ENCODE data around the gene CYP3A5. TPM values are rescaled to one million over a fixed set of nuclear protein-coding genes. Genes with fewer than 3 reads are reported as not detected.

CYP3A5 gene
- total and polyA plus RNA-seq, 9 of the 15 experiments (the other 6 are each of a cell fraction or from before 2014, with no cell fraction given), result 0.73 to 2.8 (median 1.5) TPM

DNA sequence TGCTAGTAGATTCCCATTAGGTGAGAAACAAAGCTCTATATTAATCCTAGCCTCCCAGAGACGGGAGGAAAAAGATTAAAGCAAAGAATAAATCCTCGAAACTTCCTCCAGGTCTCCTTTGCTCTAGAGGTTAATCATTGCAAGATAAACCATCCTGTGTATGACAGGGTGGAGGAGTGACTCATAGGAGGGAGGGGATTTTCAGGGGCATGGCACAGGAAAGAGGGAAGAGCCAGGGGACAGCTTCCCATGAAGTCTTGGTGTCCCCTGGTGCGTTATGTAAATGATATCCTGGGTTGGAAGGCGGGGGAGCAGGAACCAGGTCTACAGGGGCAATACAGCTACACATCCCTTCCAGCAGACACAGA is 780 bp downstream of the CYP3A5 start (continued):
- TF ChIP-seq ARID1B (IDR thresholded peaks at IDR 0.05), result peak; percentile 71
- TF ChIP-seq EHMT2 (IDR thresholded peaks at IDR 0.05), result peak; percentile 60; the same call in 1 of the 2 replicates
- no peak for TF ChIP-seq ILF3 (IDR thresholded peaks at IDR 0.05; ENCODE audit: borderline replicate concordance)
- TF ChIP-seq, protein P1, sequence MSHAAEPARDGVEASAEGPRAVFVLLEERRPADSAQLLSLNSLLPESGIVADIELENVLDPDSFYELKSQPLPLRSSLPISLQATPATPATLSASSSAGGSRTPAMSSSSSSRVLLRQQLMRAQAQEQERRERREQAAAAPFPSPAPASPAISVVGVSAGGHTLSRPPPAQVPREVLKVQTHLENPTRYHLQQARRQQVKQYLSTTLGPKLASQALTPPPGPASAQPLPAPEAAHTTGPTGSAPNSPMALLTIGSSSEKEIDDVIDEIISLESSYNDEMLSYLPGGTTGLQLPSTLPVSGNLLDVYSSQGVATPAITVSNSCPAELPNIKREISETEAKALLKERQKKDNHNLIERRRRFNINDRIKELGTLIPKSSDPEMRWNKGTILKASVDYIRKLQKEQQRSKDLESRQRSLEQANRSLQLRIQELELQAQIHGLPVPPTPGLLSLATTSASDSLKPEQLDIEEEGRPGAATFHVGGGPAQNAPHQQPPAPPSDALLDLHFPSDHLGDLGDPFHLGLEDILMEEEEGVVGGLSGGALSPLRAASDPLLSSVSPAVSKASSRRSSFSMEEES (CRISPR knock-in tag; IDR thresholded peaks at IDR 0.05), result no peak
- no peak for TF ChIP-seq RUNX1 (IDR thresholded peaks at IDR 0.05; ENCODE audit: low read depth)
- no peak; the same call in 1 of the 2 replicates for TF ChIP-seq TEAD4 (IDR thresholded peaks at IDR 0.05; ENCODE audit: low read length)
- TF ChIP-seq TEAD4 (CRISPR knock-in tag; IDR thresholded peaks at IDR 0.05; ENCODE audit: borderline replicate concordance), result no peak
- TF ChIP-seq SMARCA4 (IDR thresholded peaks at IDR 0.05), result peak; percentile 81
- TF ChIP-seq SREBF1 (IDR thresholded peaks at IDR 0.05; ENCODE audit: borderline replicate concordance, low read depth, low read length), result no peak
- no peak for TF ChIP-seq NCOA6 (IDR thresholded peaks at IDR 0.05)
- TF ChIP-seq CXXC5 (CRISPR knock-in tag; IDR thresholded peaks at IDR 0.05), result no peak
- TF ChIP-seq, protein P2, sequence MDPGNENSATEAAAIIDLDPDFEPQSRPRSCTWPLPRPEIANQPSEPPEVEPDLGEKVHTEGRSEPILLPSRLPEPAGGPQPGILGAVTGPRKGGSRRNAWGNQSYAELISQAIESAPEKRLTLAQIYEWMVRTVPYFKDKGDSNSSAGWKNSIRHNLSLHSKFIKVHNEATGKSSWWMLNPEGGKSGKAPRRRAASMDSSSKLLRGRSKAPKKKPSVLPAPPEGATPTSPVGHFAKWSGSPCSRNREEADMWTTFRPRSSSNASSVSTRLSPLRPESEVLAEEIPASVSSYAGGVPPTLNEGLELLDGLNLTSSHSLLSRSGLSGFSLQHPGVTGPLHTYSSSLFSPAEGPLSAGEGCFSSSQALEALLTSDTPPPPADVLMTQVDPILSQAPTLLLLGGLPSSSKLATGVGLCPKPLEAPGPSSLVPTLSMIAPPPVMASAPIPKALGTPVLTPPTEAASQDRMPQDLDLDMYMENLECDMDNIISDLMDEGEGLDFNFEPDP (CRISPR knock-in tag; IDR thresholded peaks at IDR 0.05), result no peak
- TF ChIP-seq FIP1L1 (IDR thresholded peaks at IDR 0.05; ENCODE audit: low read depth, low read length, poor library complexity, severe bottlenecking), result no peak
- no peak for TF ChIP-seq NFE2L1 (tag; IDR thresholded peaks at IDR 0.05; ENCODE audit: borderline replicate concordance, low read depth)
- TF ChIP-seq, protein P3, sequence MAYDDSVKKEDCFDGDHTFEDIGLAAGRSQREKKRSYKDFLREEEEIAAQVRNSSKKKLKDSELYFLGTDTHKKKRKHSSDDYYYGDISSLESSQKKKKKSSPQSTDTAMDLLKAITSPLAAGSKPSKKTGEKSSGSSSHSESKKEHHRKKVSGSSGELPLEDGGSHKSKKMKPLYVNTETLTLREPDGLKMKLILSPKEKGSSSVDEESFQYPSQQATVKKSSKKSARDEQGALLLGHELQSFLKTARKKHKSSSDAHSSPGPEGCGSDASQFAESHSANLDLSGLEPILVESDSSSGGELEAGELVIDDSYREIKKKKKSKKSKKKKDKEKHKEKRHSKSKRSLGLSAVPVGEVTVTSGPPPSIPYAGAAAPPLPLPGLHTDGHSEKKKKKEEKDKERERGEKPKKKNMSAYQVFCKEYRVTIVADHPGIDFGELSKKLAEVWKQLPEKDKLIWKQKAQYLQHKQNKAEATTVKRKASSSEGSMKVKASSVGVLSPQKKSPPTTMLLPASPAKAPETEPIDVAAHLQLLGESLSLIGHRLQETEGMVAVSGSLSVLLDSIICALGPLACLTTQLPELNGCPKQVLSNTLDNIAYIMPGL (CRISPR knock-in tag; IDR thresholded peaks at IDR 0.05), result no peak
- TF ChIP-seq, protein P4, sequence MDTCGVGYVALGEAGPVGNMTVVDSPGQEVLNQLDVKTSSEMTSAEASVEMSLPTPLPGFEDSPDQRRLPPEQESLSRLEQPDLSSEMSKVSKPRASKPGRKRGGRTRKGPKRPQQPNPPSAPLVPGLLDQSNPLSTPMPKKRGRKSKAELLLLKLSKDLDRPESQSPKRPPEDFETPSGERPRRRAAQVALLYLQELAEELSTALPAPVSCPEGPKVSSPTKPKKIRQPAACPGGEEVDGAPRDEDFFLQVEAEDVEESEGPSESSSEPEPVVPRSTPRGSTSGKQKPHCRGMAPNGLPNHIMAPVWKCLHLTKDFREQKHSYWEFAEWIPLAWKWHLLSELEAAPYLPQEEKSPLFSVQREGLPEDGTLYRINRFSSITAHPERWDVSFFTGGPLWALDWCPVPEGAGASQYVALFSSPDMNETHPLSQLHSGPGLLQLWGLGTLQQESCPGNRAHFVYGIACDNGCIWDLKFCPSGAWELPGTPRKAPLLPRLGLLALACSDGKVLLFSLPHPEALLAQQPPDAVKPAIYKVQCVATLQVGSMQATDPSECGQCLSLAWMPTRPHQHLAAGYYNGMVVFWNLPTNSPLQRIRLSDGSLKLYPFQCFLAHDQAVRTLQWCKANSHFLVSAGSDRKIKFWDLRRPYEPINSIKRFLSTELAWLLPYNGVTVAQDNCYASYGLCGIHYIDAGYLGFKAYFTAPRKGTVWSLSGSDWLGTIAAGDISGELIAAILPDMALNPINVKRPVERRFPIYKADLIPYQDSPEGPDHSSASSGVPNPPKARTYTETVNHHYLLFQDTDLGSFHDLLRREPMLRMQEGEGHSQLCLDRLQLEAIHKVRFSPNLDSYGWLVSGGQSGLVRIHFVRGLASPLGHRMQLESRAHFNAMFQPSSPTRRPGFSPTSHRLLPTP (IDR thresholded peaks at IDR 0.05; ENCODE audit: borderline replicate concordance, extremely low read depth, insufficient read length), result no peak
- no peak for TF ChIP-seq SAP30 (IDR thresholded peaks at IDR 0.05; ENCODE audit: borderline replicate concordance, insufficient read depth, low read depth, low read length, poor library complexity, severe bottlenecking)
- TF ChIP-seq ZNF134 (CRISPR knock-in tag; conservative IDR thresholded peaks at IDR 0.05), result no peak
- TF ChIP-seq RBBP5 (IDR thresholded peaks at IDR 0.05; ENCODE audit: borderline replicate concordance, insufficient read depth, low read length, poor library complexity, severe bottlenecking), result no peak
- TF ChIP-seq, protein P5, sequence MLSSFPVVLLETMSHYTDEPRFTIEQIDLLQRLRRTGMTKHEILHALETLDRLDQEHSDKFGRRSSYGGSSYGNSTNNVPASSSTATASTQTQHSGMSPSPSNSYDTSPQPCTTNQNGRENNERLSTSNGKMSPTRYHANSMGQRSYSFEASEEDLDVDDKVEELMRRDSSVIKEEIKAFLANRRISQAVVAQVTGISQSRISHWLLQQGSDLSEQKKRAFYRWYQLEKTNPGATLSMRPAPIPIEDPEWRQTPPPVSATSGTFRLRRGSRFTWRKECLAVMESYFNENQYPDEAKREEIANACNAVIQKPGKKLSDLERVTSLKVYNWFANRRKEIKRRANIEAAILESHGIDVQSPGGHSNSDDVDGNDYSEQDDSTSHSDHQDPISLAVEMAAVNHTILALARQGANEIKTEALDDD (IDR thresholded peaks at IDR 0.05), result no peak
- no peak for TF ChIP-seq ZNF384 (IDR thresholded peaks at IDR 0.05; ENCODE audit: low read depth, low read length)

Measured in K562 (cell line).